PC-3 (cell line): ENCODE measurements around the gene ELANE. TPM values are rescaled to one million over a fixed set of nuclear protein-coding genes. Genes with fewer than 3 reads are reported as not detected.

Source experiments
- ATAC-seq: fragments of 200-7000 bp; cut with Tn5 transposase; 2 replicates; pipeline ENCODE4 v1.9.1; 2020; ENCODE audit warnings: mild to moderate bottlenecking, moderate library complexity
- BruUV-seq: library from RNA; stranded (reverse); fragments of 400-500 nt; replicated peaks from 2 replicates; lab custom pipeline; 2021; lab: Mats Ljungman, UMichigan
- CTCF ChIA-PET: fragments of 300-600 bp; sonication (Branson Sonifier 250); formaldehyde crosslinking; loops from one replicate; lab custom pipeline; 2022; ENCODE audit warnings: antibody characterized with exemption; lab: Charles Lee
- POLR2A ChIA-PET: fragments of 300-600 bp; sonication (Branson Sonifier 250); formaldehyde crosslinking; loops from one replicate; lab custom pipeline; 2022; ENCODE audit warnings: antibody characterized with exemption; ENCODE audit not compliant: unreplicated experiment; lab: Charles Lee
- DNase-seq: peaks from one replicate; pipeline ENCODE4 v3.0.0-alpha.2; 2015
- H2AFZ ChIP-seq: fragments of 300-600 bp; sonication (generic); 2 replicates; pipeline ENCODE4 v1.6.0; 2016; ENCODE audit warnings: antibody characterized with exemption, low read length
- H3F3A ChIP-seq: fragments of 300-600 bp; sonication (generic); one replicate; pipeline ENCODE4 v1.6.0; 2017; ENCODE audit warnings: antibody characterized with exemption, low read length, control low read depth, mild to moderate bottlenecking; ENCODE audit not compliant: unreplicated experiment
- H3K27ac ChIP-seq: fragments of 300-600 bp; sonication (generic); 2 replicates; pipeline ENCODE4 v1.5.1; 2016; ENCODE audit warnings: mild to moderate bottlenecking, low read length
- H3K27me3 ChIP-seq: fragments of 300-600 bp; sonication (generic); 2 replicates; pipeline ENCODE4 v1.6.1; 2016; ENCODE audit warnings: low read length, mixed read lengths
- H3K36me3 ChIP-seq: fragments of 300-600 bp; sonication (generic); 2 replicates; pipeline ENCODE4 v1.6.1; 2016; ENCODE audit warnings: low read depth, mixed run types, low read length, mixed read lengths
- H3K4me1 ChIP-seq: fragments of 300-600 bp; sonication (generic); 2 replicates; pipeline ENCODE4 v1.5.1; 2016; ENCODE audit warnings: low read length; ENCODE audit not compliant: insufficient read depth
- H3K4me2 ChIP-seq: fragments of 300-600 bp; sonication (generic); 2 replicates; pipeline ENCODE4 v1.6.0; 2016; ENCODE audit warnings: low read length
- H3K4me3 ChIP-seq: fragments of 300-600 bp; sonication (generic); 2 replicates; pipeline ENCODE4 v1.5.1; 2016; ENCODE audit warnings: mild to moderate bottlenecking, low read length, mixed read lengths
- H3K79me2 ChIP-seq: fragments of 300-600 bp; sonication (generic); 2 replicates; pipeline ENCODE4 v1.6.1; 2017; ENCODE audit warnings: low read length, mixed read lengths
- H3K9ac ChIP-seq: fragments of 300-600 bp; sonication (generic); 2 replicates; pipeline ENCODE4 v1.6.0; 2016; ENCODE audit warnings: mild to moderate bottlenecking, low read length
- H3K9me2 ChIP-seq: fragments of 300-600 bp; sonication (generic); replicated peaks from 2 replicates; pipeline ENCODE4 v1.6.1; 2016; ENCODE audit warnings: mixed run types, low read length, mixed read lengths
- H3K9me3 ChIP-seq: fragments of 300-600 bp; sonication (generic); 2 replicates; pipeline ENCODE4 v1.6.1; 2016; ENCODE audit warnings: low read length, mixed read lengths
- H4K20me1 ChIP-seq: fragments of 300-600 bp; sonication (generic); 2 replicates; pipeline ENCODE4 v1.6.1; 2016; ENCODE audit warnings: low read length, mixed read lengths
- CTCF ChIP-seq: fragments of 300-600 bp; sonication (generic); conservative IDR thresholded peaks from 2 replicates; pipeline ENCODE4 v1.5.1; 2017; ENCODE audit warnings: antibody characterized with exemption, low read depth, mild to moderate bottlenecking, low read length
- EZH2 ChIP-seq: fragments of 300-600 bp; sonication (generic); IDR thresholded peaks from one replicate; pipeline ENCODE4 v1.6.1; 2017; ENCODE audit warnings: antibody characterized with exemption, mild to moderate bottlenecking, low read length; ENCODE audit not compliant: unreplicated experiment
- EZH2phosphoT487 ChIP-seq: fragments of 300-600 bp; sonication (generic); IDR thresholded peaks from 2 replicates; pipeline ENCODE4 v1.6.1; 2018; ENCODE audit warnings: mild to moderate bottlenecking, antibody characterized with exemption, low read length, borderline replicate concordance
- intact Hi-C: fragments of 100-400 bp; cut with micrococcal nuclease; formaldehyde crosslinking; loops from 2 replicates; pipeline ENCODE4 v1.9.0; 2023
- total RNA-seq: library from RNA; depleted of rRNA; stranded (reverse); fragments of >200 nt; gene quantifications from 2 replicates; pipeline ENCODE4 v1.2.3, GENCODE V29; 2014

Gene ELANE
- total RNA-seq, 1 experiment from 2014 or later, result not detected

GRCh38 chr19:869245-870177 is 17.4 kb downstream of the ELANE start:
- Histone ChIP-seq H2AFZ (no peak overlapping the region), H3K79me2 (no peaks in the 10 kb centered on the region), H3K9me3 (no peaks in the 10 kb centered on the region), H3K4me3 (no peak overlapping the region), H3K4me1 (peaks cover 12% of the 10 kb centered on the region), H3K4me2 (peak overlapping the region; percentile 39; the same call in 1 of the 2 replicates), H3K36me3 (no peaks in the 10 kb centered on the region), H3K27me3 (no peaks in the 10 kb centered on the region), H3K9me2 (no peaks in the 10 kb centered on the region), H3K27ac (peak overlapping the region; percentile 89), H4K20me1 (no peaks in the 10 kb centered on the region), H3F3A (no peaks in the 10 kb centered on the region), H3K9ac (peak overlapping the region; percentile 65)
- ATAC-seq (peak; percentile 70), DNase-seq (peak; percentile 84)
- ChIA-PET POLR2A (no interaction called here), CTCF (no interaction called here)
- intact Hi-C loops, result no loop called here
- TF ChIP-seq CTCF (no peak), EZH2 (no peak), EZH2phosphoT487 (no peak)
- BruUV-seq, result no TSS peak

GRCh38 chr19:870314-870713 is 18.2 kb downstream of the ELANE start:
- no TSS peak for BruUV-seq
- H3K4me1 ChIP-seq, result peaks cover 12% of the 10 kb centered on the region
- ChIA-PET POLR2A (no interaction called here), CTCF (no interaction called here)
- H3K36me3 ChIP-seq, result no peaks in the 10 kb centered on the region
- no peak overlapping the region for H2AFZ ChIP-seq
- no peak overlapping the region for H3K4me2 ChIP-seq
- intact Hi-C loops, result no loop called here
- ATAC-seq, result no peak
- no peaks in the 10 kb centered on the region for H3K9me3 ChIP-seq
- no peak overlapping the region for H3K4me3 ChIP-seq
- H3K27ac ChIP-seq, result no peak overlapping the region
- no peaks in the 10 kb centered on the region for H3K9me2 ChIP-seq
- no peaks in the 10 kb centered on the region for H4K20me1 ChIP-seq
- TF ChIP-seq CTCF (no peak), EZH2 (no peak), EZH2phosphoT487 (no peak)
- no peak overlapping the region for H3K9ac ChIP-seq
- no peaks in the 10 kb centered on the region for H3K27me3 ChIP-seq
- H3K79me2 ChIP-seq, result no peaks in the 10 kb centered on the region
- DNase-seq, result no peak
- H3F3A ChIP-seq, result no peaks in the 10 kb centered on the region

GRCh38 chr19:870963-871401 is 18.9 kb downstream of the ELANE start:
- intact Hi-C loops, result no loop called here
- H3K4me1 ChIP-seq, result peaks cover 12% of the 10 kb centered on the region
- H3K9ac ChIP-seq, result no peak overlapping the region
- ATAC-seq (no peak), DNase-seq (no peak)
- H3K9me2 ChIP-seq, result no peaks in the 10 kb centered on the region
- no peak overlapping the region for H3K4me3 ChIP-seq
- H3K9me3 ChIP-seq, result no peaks in the 10 kb centered on the region
- CTCF ChIA-PET, result no interaction called here
- no peaks in the 10 kb centered on the region for H3F3A ChIP-seq
- no peak overlapping the region for H3K4me2 ChIP-seq
- H3K27ac ChIP-seq, result no peak overlapping the region
- no peaks in the 10 kb centered on the region for H3K27me3 ChIP-seq
- no TSS peak for BruUV-seq
- TF ChIP-seq EZH2phosphoT487 (no peak), CTCF (no peak), EZH2 (no peak)
- H3K79me2 ChIP-seq, result no peaks in the 10 kb centered on the region
- H2AFZ ChIP-seq, result no peak overlapping the region
- H3K36me3 ChIP-seq, result no peaks in the 10 kb centered on the region; the same call in 1 of the 2 replicates
- POLR2A ChIA-PET, result no interaction called here
- H4K20me1 ChIP-seq, result no peaks in the 10 kb centered on the region
